ENCODE measurements around the gene CBY1. TPM values are rescaled to one million over a fixed set of nuclear protein-coding genes. Genes with fewer than 3 reads are reported as not detected.

The CBY1 gene
- total RNA-seq, 1 donor from 2014 or later, result 39.4 TPM

- Mint-ChIP-seq H3K4me1 (peaks cover 46% of the 10 kb centered on the region), H3K27me3 (ENCODE audit: low read depth) (no peaks in the 10 kb centered on the region), H3K36me3 (ENCODE audit: low read depth) (peaks cover 2% of the 10 kb centered on the region), H3K9me3 (no peaks in the 10 kb centered on the region), H3K27ac (ENCODE audit: unreplicated experiment) (no peak overlapping the region), H3K4me3 (no peak overlapping the region)
- DNase-seq (ENCODE audit: low read depth, low spot score), result no peak
- no peak for TF ChIP-seq CTCF (conservative IDR thresholded peaks at IDR 0.05)
These were observed 38.5 kb downstream of the CBY1 start for GRCh38 chr22:38694940-38695339.

GRCh38 chr22:38696606-38697424 is 40.4 kb downstream of the CBY1 start:
- H3K4me3 Mint-ChIP-seq, result peak overlapping the region; percentile 94
- H3K27ac Mint-ChIP-seq (ENCODE audit: unreplicated experiment), result peak overlapping the region; percentile 3
- no peaks in the 10 kb centered on the region for H3K9me3 Mint-ChIP-seq
- peaks cover 50% of the 10 kb centered on the region for H3K4me1 Mint-ChIP-seq
- peaks cover 2% of the 10 kb centered on the region for H3K27me3 Mint-ChIP-seq (ENCODE audit: low read depth)
- peaks cover 2% of the 10 kb centered on the region for H3K36me3 Mint-ChIP-seq (ENCODE audit: low read depth)
- DNase-seq (ENCODE audit: low read depth, low spot score), result no peak
- TF ChIP-seq CTCF (conservative IDR thresholded peaks at IDR 0.05), result no peak

- Mint-ChIP-seq H3K4me1 (peaks cover 46% of the 10 kb centered on the region), H3K9me3 (no peaks in the 10 kb centered on the region), H3K36me3 (ENCODE audit: low read depth) (peaks cover 2% of the 10 kb centered on the region), H3K27ac (ENCODE audit: unreplicated experiment) (no peak overlapping the region), H3K27me3 (ENCODE audit: low read depth) (peaks cover 2% of the 10 kb centered on the region), H3K4me3 (peak overlapping the region; percentile 94)
- no peak for TF ChIP-seq CTCF (conservative IDR thresholded peaks at IDR 0.05)
- no peak for DNase-seq (ENCODE audit: low read depth, low spot score)
These were observed 41.1 kb downstream of the CBY1 start for GRCh38 chr22:38697425-38698089.

GRCh38 chr22:38698407-38699094 is 42.1 kb downstream of the CBY1 start:
- Mint-ChIP-seq H3K27me3 (ENCODE audit: low read depth) (peaks cover 2% of the 10 kb centered on the region), H3K27ac (ENCODE audit: unreplicated experiment) (peak overlapping the region; percentile 12), H3K9me3 (no peaks in the 10 kb centered on the region), H3K4me3 (peak overlapping the region; percentile 94), H3K36me3 (ENCODE audit: low read depth) (peaks cover 2% of the 10 kb centered on the region), H3K4me1 (peaks cover 46% of the 10 kb centered on the region)
- no peak for DNase-seq (ENCODE audit: low read depth, low spot score)
- TF ChIP-seq CTCF (conservative IDR thresholded peaks at IDR 0.05), result no peak

- H3K36me3 Mint-ChIP-seq (ENCODE audit: low read depth), result peaks cover 2% of the 10 kb centered on the region
- H3K9me3 Mint-ChIP-seq, result no peaks in the 10 kb centered on the region
- peak overlapping the region; percentile 12 for H3K27ac Mint-ChIP-seq (ENCODE audit: unreplicated experiment)
- TF ChIP-seq CTCF (conservative IDR thresholded peaks at IDR 0.05), result no peak
- peak overlapping the region; percentile 94 for H3K4me3 Mint-ChIP-seq
- no peak for DNase-seq (ENCODE audit: low read depth, low spot score)
- peaks cover 50% of the 10 kb centered on the region for H3K4me1 Mint-ChIP-seq
- peaks cover 2% of the 10 kb centered on the region for H3K27me3 Mint-ChIP-seq (ENCODE audit: low read depth)
These were observed 42.7 kb downstream of the CBY1 start for GRCh38 chr22:38699143-38699542.

All from neural crest cell (in vitro differentiated cells).